Small intestine (tissue), 7 donors: ENCODE results near the gene KRTAP10-4. TPM values are rescaled to one million over a fixed set of nuclear protein-coding genes. Genes with fewer than 3 reads are reported as not detected.

Experiments
- DNase-seq, 2 donors: peaks; one replicate each; pipeline versions ENCODE4 v3.0.0 to v3.0.0-alpha.2; 2013
- FAIRE-seq: peaks from 2 replicates; lab custom pipeline; 2012; peaks lifted over from hg19 to GRCh38; lab: Jason Lieb, UNC
- H3K27ac ChIP-seq, 3 donors: one replicate each; pipeline ENCODE4 v1.5.1; 2013; ENCODE audit warnings: low read length in 2 of 3, mild to moderate bottlenecking in 2 of 3, control low read depth in 1 of 3, inconsistent platforms in 1 of 3, low read depth in 1 of 3, moderate library complexity in 1 of 3
- H3K27me3 ChIP-seq, 3 donors: one replicate each; pipeline ENCODE4 v1.6.1; 2013; ENCODE audit warnings: low read length in 3 of 3, inconsistent platforms in 1 of 3; ENCODE audit not compliant: control insufficient read depth in 3 of 3, insufficient read depth in 3 of 3
- H3K36me3 ChIP-seq, 3 donors: one replicate each; pipeline ENCODE4 v1.6.1; 2013; ENCODE audit warnings: low read length in 3 of 3, inconsistent platforms in 1 of 3, low read depth in 1 of 3, mild to moderate bottlenecking in 1 of 3, moderate library complexity in 1 of 3; ENCODE audit not compliant: control insufficient read depth in 3 of 3, insufficient read depth in 2 of 3
- H3K4me1 ChIP-seq, 3 donors: one replicate each; pipeline ENCODE4 v1.6.1; 2013; ENCODE audit warnings: low read length in 2 of 3, inconsistent platforms in 1 of 3, low read depth in 1 of 3, mild to moderate bottlenecking in 1 of 3, moderate library complexity in 1 of 3; ENCODE audit not compliant: control insufficient read depth in 3 of 3, insufficient read depth in 2 of 3
- H3K4me3 ChIP-seq, 3 donors: one replicate each; pipeline ENCODE4 v1.5.1; 2013; ENCODE audit warnings: low read length in 3 of 3, control low read depth in 1 of 3, inconsistent platforms in 1 of 3, low read depth in 1 of 3, mild to moderate bottlenecking in 1 of 3, moderate library complexity in 1 of 3
- H3K9me3 ChIP-seq, 2 donors: one replicate each; pipeline ENCODE4 v1.6.1; 2013; ENCODE audit warnings: low read depth in 1 of 2, low read length in 1 of 2; ENCODE audit not compliant: control insufficient read depth in 2 of 2, insufficient read depth in 1 of 2
- WGBS, 3 donors: extraction: QIAGEN DNeasy Blood & Tissue Kit; methylation state at CpG; one replicate each; pipeline ENCODE4 v1.1.7; 2013; 5-methylcytosine and 5-hydroxymethylcytosine counted together
- polyA plus RNA-seq, 4 donors: library from polyadenylated mRNA; stranded (reverse) in 3 of 4; unstranded in 1 of 4; fragments of 200-250 nt in 3 of 4; fragments of 120-200 nt in 1 of 4; gene quantifications; one replicate each; pipeline versions ENCODE4 v1.2.1 to v1.2.3, GENCODE V29; 2013
- donor health status: healthy with polysubstance abuse.
- donor health status: control.
- donor health status: control.
- donor health status: Bipolar disorder and iron deficiency.
- donor health status: healthy.

Gene KRTAP10-4
- polyA plus RNA-seq, 4 donors, result not detected

DNA sequence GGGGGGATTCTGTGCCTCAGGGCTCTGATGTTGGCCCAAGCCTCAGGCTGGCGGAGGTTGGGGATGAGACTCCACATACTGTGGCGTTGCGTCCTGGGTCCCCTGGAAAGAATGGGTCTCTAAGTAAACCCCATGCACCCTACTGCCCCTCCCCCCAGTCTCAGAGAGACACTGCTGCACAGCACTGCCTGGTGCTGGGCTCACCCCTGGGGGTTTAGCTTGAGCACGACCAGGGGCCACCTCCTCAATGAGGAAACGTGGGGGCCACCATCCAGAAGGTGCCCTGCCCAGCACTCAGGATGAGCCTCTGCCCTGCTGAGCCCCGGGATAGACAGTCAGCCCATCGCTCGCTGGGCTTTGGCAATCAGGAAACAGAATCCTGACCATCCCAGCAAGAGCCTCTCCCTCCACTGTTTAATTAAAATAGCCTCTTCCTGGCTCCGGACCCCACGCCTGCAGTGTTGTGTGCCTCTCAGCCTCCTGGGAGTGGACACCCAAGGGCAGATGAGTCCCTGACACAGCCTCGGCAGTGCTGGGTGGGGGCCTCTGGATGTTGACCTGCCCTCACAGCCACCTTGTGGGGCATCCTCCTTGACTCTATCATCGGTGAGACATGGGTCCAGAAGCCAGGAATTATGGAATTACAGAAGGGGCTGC lies 3.5 kb upstream of the KRTAP10-4 start:
- DNase-seq (no peak), FAIRE-seq (no peak)
- Histone ChIP-seq H3K4me3 (no peak overlapping the region), H3K4me1 (no peaks in the 10 kb centered on the region), H3K27ac (no peak overlapping the region), H3K27me3 (peaks cover 0 to 2% (median 0%) of the 10 kb centered on the region in 3 donors), H3K9me3 (peaks cover 0 to 11% of the 10 kb centered on the region in 2 donors), H3K36me3 (no peaks in the 10 kb centered on the region)
- 82 to 89% (median 88%) methylated on average over 12 of the region's 12 CpGs for WGBS, 3 donors

- 65 to 76% (median 74%) methylated on average over 4 of the region's 4 CpGs for WGBS, 3 donors
- FAIRE-seq, result no peak
- H3K9me3 ChIP-seq, result peaks cover 0 to 20% of the 10 kb centered on the region in 2 donors
Measured at GRCh38 chr21:44571296-44571695, 2.2 kb upstream of the KRTAP10-4 start.

DNA sequence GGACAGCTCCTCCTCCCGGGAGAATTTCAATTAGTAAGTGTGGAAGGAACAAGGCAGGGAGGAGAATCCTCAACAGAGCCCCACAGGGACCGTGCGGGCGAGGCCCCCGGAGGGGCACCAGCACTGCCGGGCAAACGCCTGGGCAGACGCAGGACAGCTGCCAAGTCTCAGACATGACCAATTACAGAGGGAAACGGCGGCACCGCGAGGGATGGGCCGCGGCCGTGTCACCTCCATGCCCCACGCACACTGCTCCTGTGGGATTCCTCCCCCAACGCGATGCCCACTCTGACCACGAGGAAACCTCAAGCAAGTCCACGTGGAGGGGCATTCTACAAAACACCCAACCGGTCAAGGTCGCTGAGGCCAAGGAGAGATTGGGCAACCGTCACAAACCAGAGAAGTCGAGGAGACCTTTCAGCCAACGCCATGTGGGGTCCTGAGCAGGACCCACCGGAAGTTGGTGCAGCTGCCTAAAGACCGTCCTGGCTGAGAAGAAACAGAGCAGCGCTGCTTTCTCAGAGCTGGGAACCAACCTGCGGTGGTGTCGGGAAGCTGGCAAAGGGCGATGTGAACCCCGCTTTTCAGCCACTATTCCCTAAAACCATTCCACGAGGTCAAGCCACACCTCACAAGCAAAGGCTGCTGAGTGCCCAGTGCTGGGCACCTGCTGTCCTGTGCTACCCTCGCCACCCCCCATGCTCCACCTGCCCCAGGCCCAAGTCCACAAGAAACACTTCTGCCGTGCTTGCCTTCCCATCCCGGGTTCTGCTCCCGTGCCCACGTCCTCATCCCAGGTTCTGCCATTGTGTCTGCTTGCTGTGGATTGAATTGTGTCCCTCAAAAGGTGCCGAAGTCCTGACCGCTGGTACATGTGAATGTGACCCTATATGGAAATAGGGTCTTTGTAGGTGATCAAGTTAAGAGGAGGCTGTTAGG lies 1.4 kb upstream of the KRTAP10-4 start:
- peaks cover 0 to 2% (median 0%) of the 10 kb centered on the region in 3 donors for H3K27me3 ChIP-seq
- no peaks in the 10 kb centered on the region for H3K36me3 ChIP-seq
- FAIRE-seq (no peak), DNase-seq (no peak)
- 90 to 92% (median 92%) methylated on average over 40 of the region's 40 CpGs for WGBS, 3 donors
- H3K27ac ChIP-seq, result no peak overlapping the region
- H3K4me3 ChIP-seq, result no peak overlapping the region
- H3K9me3 ChIP-seq, result peaks cover 0 to 25% of the 10 kb centered on the region in 2 donors
- no peaks in the 10 kb centered on the region for H3K4me1 ChIP-seq

More at GRCh38 chr21:44571296-44571695, 2.2 kb upstream of the KRTAP10-4 start:
- no peaks in the 10 kb centered on the region for H3K4me1 ChIP-seq
- H3K4me3 ChIP-seq, result no peak overlapping the region
- no peak for DNase-seq
- H3K27ac ChIP-seq, result no peak overlapping the region
- H3K36me3 ChIP-seq, result no peaks in the 10 kb centered on the region
- H3K27me3 ChIP-seq, result peaks cover 0 to 2% (median 0%) of the 10 kb centered on the region in 3 donors

GRCh38 chr21:44572959-44573583 lies 458 bp upstream of the KRTAP10-4 start:
- Histone ChIP-seq H3K27me3 (peaks cover 0 to 2% (median 0%) of the 10 kb centered on the region in 3 donors), H3K4me1 (no peaks in the 10 kb centered on the region), H3K36me3 (no peaks in the 10 kb centered on the region), H3K27ac (no peak overlapping the region), H3K9me3 (peaks cover 0 to 29% of the 10 kb centered on the region in 2 donors), H3K4me3 (no peak overlapping the region)
- no peak for FAIRE-seq
- no peak for DNase-seq
- WGBS, 3 donors, result 81 to 87% (median 83%) methylated on average over 15 of the region's 15 CpGs

DNA sequence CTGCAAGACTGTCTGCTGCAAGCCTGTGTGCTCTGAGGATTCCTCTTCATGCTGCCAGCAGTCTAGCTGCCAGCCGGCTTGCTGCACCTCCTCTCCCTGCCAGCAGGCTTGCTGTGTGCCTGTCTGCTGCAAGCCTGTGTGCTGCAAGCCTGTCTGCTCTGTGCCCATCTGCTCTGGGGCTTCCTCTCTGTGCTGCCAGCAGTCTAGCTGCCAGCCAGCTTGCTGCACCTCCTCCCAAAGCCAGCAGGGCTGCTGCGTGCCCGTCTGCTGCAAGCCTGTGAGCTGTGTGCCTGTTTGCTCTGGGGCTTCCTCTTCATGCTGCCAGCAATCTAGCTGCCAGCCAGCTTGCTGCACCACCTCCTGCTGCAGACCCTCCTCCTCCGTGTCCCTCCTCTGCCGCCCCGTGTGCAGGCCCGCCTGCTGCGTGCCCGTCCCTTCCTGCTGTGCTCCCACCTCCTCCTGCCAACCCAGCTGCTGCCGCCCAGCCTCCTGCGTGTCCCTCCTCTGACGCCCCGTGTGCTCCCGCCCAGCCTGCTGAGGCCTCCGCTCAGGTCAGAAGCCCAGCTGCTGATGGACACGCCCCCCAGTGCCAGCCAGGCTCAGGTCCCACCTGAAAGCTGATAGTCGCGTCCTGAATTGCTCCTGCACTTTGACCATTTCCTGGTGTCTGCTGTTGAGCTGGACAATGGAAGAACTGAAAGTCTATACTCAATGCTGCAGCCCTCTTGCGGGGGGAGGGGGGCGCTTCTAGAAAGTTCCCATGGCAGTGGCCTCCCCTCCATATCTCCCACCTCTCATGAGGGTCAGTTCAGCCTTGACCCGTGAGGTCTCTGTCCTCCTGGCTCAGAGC lies 1.2 kb downstream of the KRTAP10-4 start:
- Histone ChIP-seq H3K27ac (no peak overlapping the region), H3K4me3 (no peak overlapping the region), H3K4me1 (no peaks in the 10 kb centered on the region), H3K36me3 (no peaks in the 10 kb centered on the region), H3K9me3 (peaks cover 0 to 34% of the 10 kb centered on the region in 2 donors), H3K27me3 (peaks cover 0 to 2% (median 0%) of the 10 kb centered on the region in 3 donors)
- DNase-seq (peak; percentile 76 to 83), FAIRE-seq (no peak)
- WGBS, 3 donors, result 7 to 31% (median 24%) methylated on average over 15 to 21 of the region's 21 CpGs

DNA sequence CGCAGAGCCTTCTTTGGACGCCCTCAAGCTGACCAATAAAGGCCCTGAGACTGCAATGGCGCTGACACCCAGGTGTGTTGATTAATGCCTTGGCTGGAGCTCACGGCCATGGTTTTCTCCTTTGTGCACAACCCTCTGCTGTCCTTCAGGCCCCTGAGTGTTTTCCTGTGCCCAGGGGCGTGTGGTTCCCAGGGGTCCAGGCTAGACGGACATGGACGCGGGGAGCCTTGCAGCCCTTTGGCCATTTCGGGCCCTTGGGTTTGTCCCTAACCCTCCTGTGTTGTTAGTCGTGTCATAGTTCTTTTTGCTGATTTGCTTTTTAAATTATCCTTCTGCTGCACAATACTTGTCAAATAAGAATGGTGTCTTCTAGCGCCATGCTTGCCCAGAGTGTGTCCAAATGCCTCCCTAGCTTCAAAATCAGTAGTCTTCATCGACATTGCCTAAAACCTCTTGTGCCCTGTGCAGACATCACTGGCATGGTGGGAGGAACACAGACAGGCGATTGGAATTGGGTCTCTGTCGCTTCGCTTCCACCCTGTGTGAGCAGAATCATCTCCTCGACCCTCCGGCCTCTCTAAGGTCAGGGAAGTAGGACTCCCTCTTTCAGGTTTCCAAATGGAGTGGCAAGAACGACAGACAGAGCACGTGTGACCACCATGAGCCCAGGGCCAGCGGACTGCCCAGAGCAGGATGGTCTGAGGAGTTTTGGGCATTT lies 1.9 kb downstream of the KRTAP10-4 start:
- H3K27ac ChIP-seq, result no peak overlapping the region
- H3K36me3 ChIP-seq, result no peaks in the 10 kb centered on the region
- H3K4me1 ChIP-seq, result no peaks in the 10 kb centered on the region
- FAIRE-seq (no peak), DNase-seq (no peak)
- WGBS, 3 donors, result 84 to 86% (median 84%) methylated on average over 20 of the region's 20 CpGs
- H3K27me3 ChIP-seq, result peaks cover 0 to 2% (median 0%) of the 10 kb centered on the region in 3 donors
- H3K9me3 ChIP-seq, result peaks cover 0 to 34% of the 10 kb centered on the region in 2 donors
- H3K4me3 ChIP-seq, result no peak overlapping the region

- DNase-seq (no peak), FAIRE-seq (no peak)
- H3K27me3 ChIP-seq, result peaks cover 0 to 2% (median 0%) of the 10 kb centered on the region in 3 donors
- no peak overlapping the region for H3K27ac ChIP-seq
- H3K36me3 ChIP-seq, result no peaks in the 10 kb centered on the region
- H3K4me1 ChIP-seq, result no peaks in the 10 kb centered on the region
- peaks cover 0 to 34% of the 10 kb centered on the region in 2 donors for H3K9me3 ChIP-seq
- 43 to 73% (median 66%) methylated on average over 10 of the region's 10 CpGs for WGBS, 3 donors
- H3K4me3 ChIP-seq, result no peak overlapping the region
Measured at GRCh38 chr21:44576025-44576420, 2.5 kb downstream of the KRTAP10-4 start.
